Transverse colon (tissue), 4 donors: ENCODE data around the gene NAA60. TPM values are rescaled to one million over a fixed set of nuclear protein-coding genes. Genes with fewer than 3 reads are reported as not detected.

Source experiments
- DNase-seq: peaks from one replicate; pipeline ENCODE4 v3.0.0-alpha.2; 2019
- H3K27ac ChIP-seq, 4 donors: fragments of 200-600 bp; sonication (generic); 2 replicates each; pipeline ENCODE4 v1.5.1; 2016 to 2018; ENCODE audit warnings: inconsistent platforms in 4 of 4
- H3K27me3 ChIP-seq: fragments of 200-600 bp; sonication (generic); 2 replicates; pipeline ENCODE4 v1.5.1; 2017; ENCODE audit warnings: inconsistent platforms
- H3K36me3 ChIP-seq, 4 donors: fragments of 200-600 bp; sonication (generic); 2 replicates each; pipeline ENCODE4 v1.5.1; 2017 to 2019; ENCODE audit warnings: inconsistent platforms in 4 of 4
- H3K4me1 ChIP-seq, 4 donors: fragments of 200-600 bp; sonication (generic); 2 replicates each; pipeline ENCODE4 v1.5.1; 2017 to 2020; ENCODE audit warnings: inconsistent platforms in 4 of 4
- H3K4me3 ChIP-seq, 4 donors: fragments of 200-600 bp; sonication (generic); 1 replicate in 1 of 4; 2 replicates in 3 of 4; pipeline versions ENCODE4 v1.5.1 to v1.6.1; 2017 to 2019; ENCODE audit warnings: inconsistent platforms in 4 of 4
- H3K9me3 ChIP-seq, 2 donors: fragments of 200-600 bp; sonication (generic); 2 replicates each; pipeline ENCODE4 v1.5.1; 2017 to 2019; ENCODE audit warnings: inconsistent platforms in 2 of 2
- EP300 ChIP-seq: sonication (generic); formaldehyde crosslinking; IDR thresholded peaks from one replicate; pipeline ENCODE4 v1.6.1; 2017; ENCODE audit warnings: antibody characterized with exemption, low read depth
- POLR2A ChIP-seq: fragments of 450-650 bp; IDR thresholded peaks from one replicate; pipeline ENCODE4 v1.6.1; 2016; ENCODE audit warnings: antibody characterized with exemption, mild to moderate bottlenecking, moderate library complexity
- POLR2AphosphoS5 ChIP-seq, 3 donors: sonication (generic); formaldehyde crosslinking; IDR thresholded peaks; one replicate each; pipeline ENCODE4 v1.6.1; 2016; ENCODE audit warnings: antibody characterized with exemption in 3 of 3
- WGBS, 2 donors: methylation state at CpG; one replicate each; pipeline ENCODE4 v1.1.5; 2018; ENCODE audit warnings: low coverage in 1 of 2; 5-methylcytosine and 5-hydroxymethylcytosine counted together
- in situ Hi-C, 4 donors: fragments of 200-750 bp; cut with MboI; loops; one replicate each; pipeline versions ENCODE4 v1.15.0 to v1.15.1; 2017; ENCODE audit warnings: low sequenced_read_pairs in 3 of 4, low pct_ligation_motif_present in 1 of 4, low pct_unique_long_range_greater_than_20kb in 1 of 4
- intact Hi-C: fragments of 100-400 bp; cut with DNase I; formaldehyde crosslinking; loops from one replicate; pipeline ENCODE4 v1.15.1; 2023; ENCODE audit warnings: low total_unique reads
- total RNA-seq, 4 donors: library from RNA; depleted of rRNA; stranded (reverse); fragments of >200 nt; gene quantifications; one replicate each; pipeline ENCODE4 v1.1.0, GENCODE V29; 2016
- TF ChIP-seq, protein P1 (sequence below), 5 experiments: fragments of 200-600 bp in 3 of 5; fragments of 450-650 bp in 2 of 5; sonication (generic) in 3 of 5; IDR thresholded peaks; 1 replicate in 2 of 5; 2 replicates in 3 of 5; pipeline ENCODE4 v1.5.1; 2016 to 2017; ENCODE audit warnings: antibody characterized with exemption in 5 of 5, inconsistent platforms in 3 of 5, mild to moderate bottlenecking in 2 of 5, moderate library complexity in 1 of 5

NAA60 gene
- total RNA-seq, 4 donors from 2014 or later, result 57.3 to 247 (median 72.9) TPM

DNA sequence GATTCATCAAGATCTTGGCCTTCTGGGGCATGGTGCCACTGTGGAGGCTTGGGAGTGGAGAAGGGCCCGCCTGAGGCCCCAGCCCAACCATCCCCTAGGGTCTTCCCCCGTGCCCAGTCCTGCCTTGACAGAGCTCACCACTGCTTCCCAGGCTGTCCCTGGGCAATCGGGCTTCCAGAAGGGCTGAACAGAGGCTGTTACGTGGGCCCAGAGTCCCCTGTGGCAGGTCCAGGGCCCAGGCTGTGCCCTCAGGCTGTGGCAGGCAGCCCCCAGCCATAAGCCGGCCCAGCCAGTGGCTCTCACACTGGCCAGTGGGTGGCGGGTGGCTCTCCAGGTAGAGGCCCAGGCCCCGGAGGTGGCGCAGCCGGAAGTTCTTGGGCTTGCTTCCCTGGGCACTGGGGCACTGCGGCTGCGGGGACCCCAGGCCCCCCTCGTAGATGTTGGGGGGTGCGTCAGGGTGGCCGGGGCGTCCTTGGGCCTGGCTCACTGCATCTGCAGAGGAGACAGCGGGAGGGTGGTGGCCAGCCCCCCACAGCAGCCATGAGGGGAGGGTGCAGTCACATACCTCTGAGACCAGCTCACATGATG, 51.0 kb downstream of the NAA60 start:
- Histone ChIP-seq H3K27me3 (no peaks in the 10 kb centered on the region), H3K36me3 (no peaks in the 10 kb centered on the region), H3K4me1 (no peaks in the 10 kb centered on the region), H3K9me3 (no peaks in the 10 kb centered on the region), H3K27ac (no peak overlapping the region), H3K4me3 (no peak overlapping the region)
- WGBS, 2 donors, result 88% methylated on average over 12 of the region's 16 CpGs; no CpG with 5 or more reads in 1 of the 2 donors
- DNase-seq, result no peak
- in situ Hi-C loops, result no loop called here
- intact Hi-C loops, result no loop called here
- TF ChIP-seq POLR2A, result no peak
- no peak for TF ChIP-seq EP300
- no peak for TF ChIP-seq POLR2AphosphoS5 (IDR thresholded peaks at IDR 0.05)
- TF ChIP-seq, protein P1, sequence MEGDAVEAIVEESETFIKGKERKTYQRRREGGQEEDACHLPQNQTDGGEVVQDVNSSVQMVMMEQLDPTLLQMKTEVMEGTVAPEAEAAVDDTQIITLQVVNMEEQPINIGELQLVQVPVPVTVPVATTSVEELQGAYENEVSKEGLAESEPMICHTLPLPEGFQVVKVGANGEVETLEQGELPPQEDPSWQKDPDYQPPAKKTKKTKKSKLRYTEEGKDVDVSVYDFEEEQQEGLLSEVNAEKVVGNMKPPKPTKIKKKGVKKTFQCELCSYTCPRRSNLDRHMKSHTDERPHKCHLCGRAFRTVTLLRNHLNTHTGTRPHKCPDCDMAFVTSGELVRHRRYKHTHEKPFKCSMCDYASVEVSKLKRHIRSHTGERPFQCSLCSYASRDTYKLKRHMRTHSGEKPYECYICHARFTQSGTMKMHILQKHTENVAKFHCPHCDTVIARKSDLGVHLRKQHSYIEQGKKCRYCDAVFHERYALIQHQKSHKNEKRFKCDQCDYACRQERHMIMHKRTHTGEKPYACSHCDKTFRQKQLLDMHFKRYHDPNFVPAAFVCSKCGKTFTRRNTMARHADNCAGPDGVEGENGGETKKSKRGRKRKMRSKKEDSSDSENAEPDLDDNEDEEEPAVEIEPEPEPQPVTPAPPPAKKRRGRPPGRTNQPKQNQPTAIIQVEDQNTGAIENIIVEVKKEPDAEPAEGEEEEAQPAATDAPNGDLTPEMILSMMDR (IDR thresholded peaks at IDR 0.05), result no peak

DNA sequence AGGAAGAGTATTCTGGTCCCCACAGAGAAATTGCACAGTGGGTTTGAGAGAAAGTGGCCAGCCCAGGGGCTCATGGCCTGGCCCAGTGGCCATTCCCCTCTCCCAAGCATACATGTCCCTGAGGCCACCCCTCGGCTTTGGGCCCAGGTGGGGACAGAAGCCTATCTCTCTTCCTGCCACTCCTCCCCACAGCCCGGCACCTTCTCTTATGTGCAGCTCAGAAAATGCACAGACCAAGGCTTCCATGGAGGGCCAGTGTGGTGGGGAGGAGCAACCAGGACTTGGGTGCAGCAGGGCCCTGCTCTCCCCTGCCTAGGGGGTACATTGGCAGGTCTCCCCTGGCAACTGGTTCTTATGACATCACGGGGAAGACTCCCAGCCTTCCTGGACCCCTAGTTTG, 51.7 kb downstream of the NAA60 start, which contains the start of gene C16orf90:
TSS of gene C16orf90 (minus strand) at position 314 of the 400 bp plus-strand sequence. CDS start at position 246, 68 bp downstream.
- intact Hi-C loops (no loop called here), in situ Hi-C loops (no loop called here)
- TF ChIP-seq, protein P1 (IDR thresholded peaks at IDR 0.05), result no peak
- TF ChIP-seq POLR2AphosphoS5 (IDR thresholded peaks at IDR 0.05) (no peak), POLR2A (no peak), EP300 (no peak)
- Histone ChIP-seq H3K4me3 (no peak within 1 kb of the TSS), H3K4me1 (peaks cover 0 to under 1% (median 0%) of the 10 kb centered on the region in 4 donors), H3K27me3 (no peaks in the 10 kb centered on the region), H3K27ac (no peak within 1 kb of the TSS), H3K9me3 (no peaks in the 10 kb centered on the region), H3K36me3 (no peaks in the 10 kb centered on the region)
- DNase-seq, result no peak
- 83 to 96% methylated on average over 1 to 2 of the region's 3 CpGs for WGBS, 2 donors

DNA sequence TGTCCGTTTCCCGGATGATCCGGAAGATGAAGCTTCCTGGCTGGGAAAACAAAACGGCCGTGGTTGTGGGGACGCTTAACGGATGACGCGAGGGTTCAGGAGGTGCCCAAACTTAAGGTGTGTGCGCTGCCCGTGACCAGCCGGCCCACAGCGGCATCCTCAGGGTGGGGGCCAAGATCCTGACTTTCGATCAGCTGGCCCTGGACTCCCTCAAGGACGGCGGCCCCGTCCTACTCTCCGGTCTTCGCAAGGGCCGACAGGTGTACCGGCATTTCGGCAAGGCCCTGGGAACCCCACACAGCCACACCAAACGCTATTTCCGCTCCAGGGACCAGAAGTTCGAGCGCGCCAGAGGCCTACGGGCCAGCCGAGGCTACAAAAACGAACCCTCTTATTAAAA, 52.9 kb downstream of the NAA60 start:
- 97 to 100% methylated on average over 3 to 30 of the region's 30 CpGs for WGBS, 2 donors
- intact Hi-C loops (no loop called here), in situ Hi-C loops (no loop called here)
- no peak for TF ChIP-seq POLR2AphosphoS5 (IDR thresholded peaks at IDR 0.05)
- TF ChIP-seq, protein P1 (IDR thresholded peaks at IDR 0.05), result no peak
- no peak for TF ChIP-seq POLR2A
- TF ChIP-seq EP300, result no peak
- Histone ChIP-seq H3K27me3 (no peaks in the 10 kb centered on the region), H3K4me3 (no peak overlapping the region), H3K36me3 (no peaks in the 10 kb centered on the region), H3K27ac (no peak overlapping the region), H3K4me1 (peaks cover 0 to 9% (median under 1%) of the 10 kb centered on the region in 4 donors), H3K9me3 (no peaks in the 10 kb centered on the region)
- no peak for DNase-seq

DNA sequence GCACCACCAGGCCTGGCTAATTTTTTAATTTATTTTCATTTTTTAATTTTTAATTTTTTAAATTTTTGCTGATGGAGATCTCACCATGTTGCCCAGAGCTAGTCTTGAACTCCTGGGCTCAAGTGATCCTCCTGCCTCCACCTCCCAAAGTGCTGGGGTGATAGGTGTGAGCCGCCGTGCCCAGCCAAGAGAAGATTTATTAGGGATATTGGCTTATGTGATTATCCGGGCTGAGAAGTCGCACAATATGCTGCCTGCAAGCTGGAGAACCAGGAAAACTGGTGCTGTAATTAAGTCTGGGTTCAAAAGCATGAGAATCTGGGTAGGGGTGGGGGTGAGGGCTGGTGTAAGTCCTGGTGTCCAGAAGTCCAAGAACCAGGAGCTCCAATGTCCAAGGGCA, 54.3 kb downstream of the NAA60 start:
- Histone ChIP-seq H3K4me1 (peaks cover 0 to 22% (median 8%) of the 10 kb centered on the region in 4 donors), H3K27ac (no peak overlapping the region), H3K27me3 (no peaks in the 10 kb centered on the region), H3K36me3 (no peaks in the 10 kb centered on the region), H3K9me3 (no peaks in the 10 kb centered on the region), H3K4me3 (no peak overlapping the region)
- intact Hi-C loops, result no loop called here
- 94 to 100% methylated on average over 1 to 4 of the region's 4 CpGs for WGBS, 2 donors
- in situ Hi-C loops, result no loop called here
- TF ChIP-seq, protein P1 (IDR thresholded peaks at IDR 0.05), result no peak
- TF ChIP-seq POLR2AphosphoS5 (IDR thresholded peaks at IDR 0.05) (no peak), EP300 (no peak), POLR2A (no peak)
- no peak for DNase-seq
